HG03571 (cell line): ENCODE results near the gene GNAS.
"Not testable (repeated sequence)": the region's sequence is repeated elsewhere in the genome, so short reads cannot be mapped to it uniquely, and the experiment has no call there.

ENCODE experiments used
- ATAC-seq: cut with Tn5 transposase; IDR thresholded peaks from one replicate; pipeline ENCODE4 v1.9.1; 2021; ENCODE audit not compliant: unreplicated experiment

GNAS gene

GRCh38 chr20:58852543-58853271 lies at the start of gene GNAS:
GNAS (plus strand) TSS chr20:58852716.
- ATAC-seq, result no peak

GRCh38 chr20:58803533-58803932 lies 49.0 kb upstream of the GNAS start:
- ATAC-seq, result no peak

DNA sequence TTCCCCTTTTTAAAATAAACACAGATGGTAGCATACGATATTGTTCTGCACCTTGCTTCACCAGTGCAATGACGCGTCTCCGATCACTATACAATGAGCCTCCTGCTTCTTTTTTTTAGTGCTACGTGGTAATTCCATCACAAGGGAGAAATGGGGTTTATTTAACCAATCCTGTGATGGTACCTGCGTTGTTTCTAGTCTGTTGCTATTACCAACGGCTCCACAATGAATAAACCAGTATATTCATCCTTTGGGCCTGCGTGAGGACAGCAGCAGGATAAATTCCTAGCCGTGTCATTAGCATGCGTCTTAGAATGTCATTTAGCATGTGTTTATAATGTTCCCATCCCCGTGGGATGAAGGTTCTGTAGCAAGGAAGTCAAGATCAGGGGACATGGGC lies 44.7 kb upstream of the GNAS start:
- no peak for ATAC-seq

- no peak for ATAC-seq
Observed at GRCh38 chr20:58808271-58809046, 44.1 kb upstream of the GNAS start.

DNA sequence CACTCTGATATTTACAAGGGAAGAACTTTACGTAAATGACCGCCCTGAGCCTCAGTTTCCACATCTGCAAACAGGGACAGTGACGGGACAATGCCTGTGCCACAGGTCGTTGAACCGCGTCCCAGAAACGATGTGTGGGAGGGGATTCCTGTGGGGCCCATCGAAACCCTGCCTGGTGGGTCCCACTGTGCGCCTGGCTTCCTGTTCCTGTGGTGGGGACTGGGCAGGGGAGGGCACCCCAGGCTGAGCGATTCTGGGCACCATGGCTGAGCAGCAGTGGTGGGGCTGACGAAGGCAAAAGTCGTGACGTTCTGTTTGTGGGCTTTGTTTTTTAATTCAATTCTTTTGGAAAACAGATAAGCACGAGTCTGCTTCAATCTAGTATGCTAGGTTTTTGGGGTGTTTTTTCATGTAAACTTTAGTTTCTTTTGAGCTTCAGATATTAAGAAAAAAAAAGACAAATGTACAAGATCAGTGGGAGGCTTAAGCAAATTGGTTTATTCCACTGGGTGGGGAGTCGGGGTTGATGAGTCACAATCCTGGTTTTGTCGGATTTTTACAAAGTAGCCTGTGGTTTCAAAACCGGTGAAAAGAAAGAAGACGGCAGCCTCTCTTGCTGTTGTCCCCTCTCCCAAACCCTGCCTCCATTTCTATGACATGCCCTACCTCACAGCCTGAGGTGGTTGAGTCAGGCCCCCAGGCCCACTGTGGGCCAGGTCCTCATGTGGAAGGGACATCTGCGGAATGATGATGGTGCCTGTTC lies 42.2 kb upstream of the GNAS start:
- no peak for ATAC-seq

DNA sequence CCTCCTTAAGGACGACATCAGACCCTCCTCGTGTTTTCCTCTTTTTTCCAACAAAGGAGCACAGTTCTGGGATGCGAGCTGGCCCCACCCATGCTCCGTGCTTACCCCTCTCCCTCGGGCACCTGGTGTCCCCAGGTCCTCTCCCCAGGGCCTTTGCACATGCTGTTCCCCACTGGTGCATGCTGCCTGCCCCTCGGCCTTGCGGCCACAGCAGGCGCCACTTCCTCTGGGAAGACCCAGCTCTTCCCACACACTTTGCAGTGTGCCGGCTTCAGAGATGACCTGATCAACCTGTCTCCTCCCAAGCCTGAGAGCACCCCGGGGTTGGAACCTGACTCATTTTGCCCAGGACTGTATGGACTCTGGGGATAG lies 41.7 kb upstream of the GNAS start:
- no peak for ATAC-seq

- no peak for ATAC-seq
Observed at GRCh38 chr20:58811334-58811733, 41.2 kb upstream of the GNAS start.

- ATAC-seq, result no peak
Observed at GRCh38 chr20:58813369-58813768, 39.1 kb upstream of the GNAS start.

DNA sequence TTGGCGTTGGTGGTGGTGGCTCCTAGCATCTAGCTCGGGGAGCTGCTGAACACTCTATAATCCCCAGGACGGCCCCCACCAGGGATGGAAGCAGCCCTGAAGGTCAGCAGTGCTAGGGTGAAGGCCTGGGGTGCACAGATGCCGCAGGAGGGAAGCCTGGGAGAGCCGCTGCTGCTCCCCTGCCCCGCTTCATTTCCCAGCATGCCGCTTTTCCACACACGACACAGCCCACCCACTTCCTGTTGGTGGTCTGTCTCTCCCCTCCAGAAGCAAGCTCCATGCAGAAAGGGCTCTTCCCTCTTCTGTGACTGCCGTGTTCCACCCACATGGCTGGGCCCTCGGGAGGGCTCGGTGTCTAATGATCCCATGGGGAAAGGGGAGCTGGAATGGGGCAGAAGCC lies 37.1 kb upstream of the GNAS start:
- no peak for ATAC-seq

DNA sequence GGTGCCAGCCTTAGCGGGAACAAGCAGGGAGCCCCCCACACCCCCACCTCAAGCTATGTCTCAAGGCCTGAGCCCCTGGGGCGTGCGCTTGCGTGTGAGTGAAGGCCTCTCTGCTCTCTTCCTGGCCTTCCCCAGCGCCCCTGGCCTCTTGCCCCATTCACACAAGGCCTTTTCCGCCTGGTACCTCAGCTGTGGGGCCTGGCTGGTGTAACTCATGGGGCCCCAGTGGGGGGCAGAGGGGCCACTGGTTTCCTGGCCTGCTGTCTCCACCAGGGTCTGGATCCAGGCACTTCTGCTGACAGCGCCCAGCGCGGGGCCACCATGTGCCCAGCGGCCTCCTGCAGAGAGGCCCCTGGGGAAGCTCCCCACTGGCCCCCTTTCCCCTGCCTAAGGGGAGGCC lies 36.5 kb upstream of the GNAS start:
- ATAC-seq, result no peak

DNA sequence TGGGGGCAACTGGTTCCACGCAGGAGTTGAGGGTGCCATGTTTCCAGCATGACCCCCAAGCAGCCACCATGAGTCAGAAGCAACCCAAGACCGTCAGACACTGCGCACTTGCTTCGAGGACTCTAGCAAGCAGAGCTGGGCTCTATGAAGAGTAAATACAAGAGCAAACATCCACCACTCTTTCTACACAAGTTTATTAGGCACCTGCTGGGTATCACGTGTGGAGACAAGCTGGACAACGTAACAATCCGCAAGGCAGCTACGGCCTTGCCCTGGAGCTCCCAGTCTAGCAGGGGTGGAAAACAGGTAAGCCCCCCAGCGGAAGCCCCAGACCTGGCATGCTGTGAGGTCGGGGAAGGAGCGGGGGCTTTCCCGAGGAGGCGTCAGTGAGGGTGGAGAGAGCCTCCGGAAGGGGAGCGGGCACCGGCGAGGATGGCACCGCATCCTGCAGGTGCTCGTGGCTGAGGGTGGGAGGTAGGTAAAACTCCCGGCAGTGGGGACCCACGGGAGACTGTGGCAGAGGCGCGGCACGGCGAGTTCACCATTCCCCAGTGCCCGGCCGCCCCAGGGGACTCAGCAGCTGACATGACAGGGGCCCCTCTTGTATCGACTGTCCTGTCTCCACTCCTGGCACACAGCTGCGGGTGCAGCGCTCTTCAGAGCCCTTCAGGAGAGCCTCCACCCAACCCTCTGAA lies 35.4 kb upstream of the GNAS start:
- ATAC-seq, result no peak

- no peak for ATAC-seq
Observed at GRCh38 chr20:58817748-58818147, 34.8 kb upstream of the GNAS start.

DNA sequence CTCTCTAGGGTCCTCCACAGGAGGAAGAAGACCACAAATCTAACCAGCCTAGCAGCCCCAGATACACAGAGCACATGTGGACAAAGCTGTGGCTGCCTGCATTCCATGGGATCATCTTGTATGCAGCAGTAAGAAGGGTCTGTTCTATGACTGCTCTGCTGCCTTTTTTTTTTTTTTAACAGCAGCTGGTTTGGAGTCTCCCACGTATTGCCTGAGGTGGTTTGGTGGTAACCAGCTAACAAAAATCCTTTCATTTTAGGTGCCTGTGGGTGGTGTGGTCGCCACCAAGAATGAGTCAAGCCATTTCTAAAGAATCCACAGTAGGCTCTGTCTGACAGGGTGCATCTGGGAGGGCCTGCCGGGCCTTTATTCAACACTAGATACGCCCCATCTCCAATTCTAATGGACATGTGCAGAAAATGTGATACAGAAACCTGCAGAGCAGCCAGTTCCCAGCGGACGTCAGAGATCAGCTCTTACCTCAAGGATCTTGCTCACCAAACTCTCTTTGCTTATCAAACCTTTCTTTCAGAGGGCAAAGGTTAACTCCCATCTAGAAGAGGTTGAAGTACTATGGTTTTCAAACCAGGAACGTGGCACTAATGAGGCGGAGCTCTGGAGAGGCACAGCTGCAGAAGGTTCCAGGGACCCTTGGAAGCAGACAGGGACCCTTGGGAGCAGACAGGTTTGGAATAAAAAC lies 33.8 kb upstream of the GNAS start:
- no peak for ATAC-seq

- no peak for ATAC-seq
Observed at GRCh38 chr20:58819921-58820320, 32.6 kb upstream of the GNAS start.

- not testable (repeated sequence) for ATAC-seq
Observed at GRCh38 chr20:58820515-58820914, 32.0 kb upstream of the GNAS start.

DNA sequence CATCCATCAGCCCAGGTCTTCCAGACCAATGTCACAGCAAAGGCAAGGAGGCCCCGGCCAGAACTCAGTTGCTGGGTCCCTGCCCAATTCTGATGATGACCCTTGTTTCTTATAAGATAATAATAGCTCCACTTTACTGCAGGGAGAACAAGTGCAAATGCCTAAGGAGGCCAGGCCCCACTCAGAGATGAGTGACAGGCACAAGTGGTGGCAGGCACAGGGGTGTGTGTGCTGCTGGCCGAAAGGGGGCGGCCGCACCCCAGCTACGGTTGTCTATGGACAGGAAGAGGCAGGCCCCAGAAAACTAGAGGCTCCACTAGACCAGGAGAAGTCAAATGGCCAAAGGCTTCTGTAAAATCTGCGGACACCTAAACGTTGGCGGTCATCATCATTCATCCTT lies 30.4 kb upstream of the GNAS start:
- no peak for ATAC-seq

DNA sequence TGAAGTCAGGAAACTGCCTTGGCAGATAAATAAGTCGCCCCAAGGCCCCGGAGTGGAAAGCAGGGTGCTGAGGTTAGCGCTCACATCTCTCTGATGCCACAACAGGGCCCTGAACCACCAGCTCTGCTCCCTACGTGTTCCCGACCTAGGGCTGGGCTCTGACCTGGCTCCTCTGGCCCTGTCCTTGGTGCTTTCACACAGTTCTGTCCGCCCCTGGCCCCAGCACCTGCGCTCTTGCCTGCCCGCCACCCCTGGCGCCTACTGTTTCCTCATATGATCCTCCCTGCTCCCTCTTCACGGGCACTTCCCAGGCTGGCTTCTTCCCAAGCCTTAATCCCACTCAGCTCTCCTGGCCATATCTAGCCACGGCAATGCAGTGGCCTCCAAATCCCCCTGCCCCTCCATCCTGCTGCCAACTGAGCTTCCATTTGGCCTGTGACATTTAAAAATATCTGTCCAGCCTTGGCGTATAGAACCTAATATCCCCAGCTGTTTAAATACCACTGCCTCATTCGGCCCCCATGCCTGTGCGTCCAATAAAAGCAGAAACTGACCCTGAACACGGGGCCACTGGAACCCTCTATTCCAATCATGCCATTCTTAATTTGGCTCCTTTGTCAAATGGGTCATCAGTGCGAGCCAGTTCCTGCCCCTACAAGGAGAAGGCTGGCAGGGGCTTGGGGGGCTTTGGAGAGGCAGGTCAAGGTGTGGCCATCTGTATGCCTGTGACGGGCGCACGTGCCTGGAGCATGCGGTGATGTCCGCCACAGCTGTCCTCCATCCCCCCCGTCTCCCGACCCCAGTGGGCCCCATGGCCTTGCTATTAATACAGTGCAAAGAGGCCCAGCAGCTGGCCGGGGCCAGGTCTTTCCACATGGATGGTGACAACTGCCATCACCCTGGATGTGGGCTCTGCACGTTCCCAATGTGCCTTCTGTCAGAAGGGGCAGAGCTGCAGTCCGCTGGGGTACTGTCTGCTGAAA lies 29.5 kb upstream of the GNAS start:
- ATAC-seq, result no peak

- no peak for ATAC-seq
Observed at GRCh38 chr20:58824843-58825242, 27.7 kb upstream of the GNAS start.

GRCh38 chr20:58825450-58825849 lies 27.1 kb upstream of the GNAS start:
- no peak for ATAC-seq

DNA sequence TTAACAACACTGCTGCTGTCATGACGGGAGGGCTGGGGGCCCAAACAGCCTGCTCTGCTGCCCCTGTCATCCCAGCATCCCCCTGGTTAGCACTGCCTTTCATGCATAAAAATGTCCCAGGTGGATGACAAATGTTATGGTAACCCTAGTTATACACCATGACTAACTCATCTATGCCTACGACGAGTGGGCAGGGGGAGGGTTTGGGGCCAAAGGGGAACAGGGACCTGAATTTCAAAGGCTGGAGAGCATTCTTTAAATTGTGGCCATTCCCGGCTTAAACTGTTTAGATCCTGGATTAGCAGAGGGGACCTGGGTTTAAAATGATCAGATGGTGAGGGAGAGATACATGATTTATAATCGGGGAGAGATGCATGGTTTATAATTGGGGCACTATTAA lies 26.2 kb upstream of the GNAS start:
- no peak for ATAC-seq
